K562 (cell line): ENCODE data around the gene BBX. TPM values are rescaled to one million over a fixed set of nuclear protein-coding genes. Genes with fewer than 3 reads are reported as not detected.

Experiments
- ATAC-seq: fragments of 200-7000 bp; cut with Tn5 transposase; 3 replicates; pipeline ENCODE4 v1.9.1; 2020; ENCODE audit warnings: moderate library complexity
- BruUV-seq: library from RNA; stranded (reverse); fragments of 400-500 nt; replicated peaks from 2 replicates; lab custom pipeline; 2021; lab: Mats Ljungman, UMichigan
- CTCF ChIA-PET: fragments of 300-600 bp; formaldehyde crosslinking; extraction: SDS; loops from one replicate; lab custom pipeline; 2021; ENCODE audit warnings: low intra/inter-chr PET ratio; lab: Yijun Ruan, JAX
- POLR2A ChIA-PET: fragments of 300-600, 350-650 bp; sonication (Branson Sonifier 250); formaldehyde crosslinking; extraction: SDS; loops from one replicate; lab custom pipeline; 2021; ENCODE audit warnings: antibody characterized with exemption, inconsistent platforms; lab: Yijun Ruan, JAX
- DNase-seq, 4 experiments: peaks; one replicate each; pipeline versions ENCODE4 v3.0.0 to v3.0.0-alpha.2; 2011 to 2018; ENCODE audit warnings: low spot score in 3 of 4, mixed read lengths in 3 of 4; ENCODE audit errors: extremely low read depth in 1 of 4
- FAIRE-seq: peaks from 2 replicates; lab custom pipeline; 2011; peaks lifted over from hg19 to GRCh38; lab: Jason Lieb, UNC
- H2AFZ ChIP-seq: 2 replicates; pipeline ENCODE4 v1.6.0; 2011; ENCODE audit warnings: low read depth, low read length, control low read depth, inconsistent platforms
- H3K27ac ChIP-seq: fragments of 200-600 bp; 3 replicates; pipeline ENCODE4 v1.8.0; 2011; ENCODE audit warnings: low read depth, mild to moderate bottlenecking, control low read depth, inconsistent platforms, low read length, moderate library complexity, mixed read lengths; ENCODE audit errors: extremely low read depth
- H3K27me3 ChIP-seq, 2 experiments: fragments of 300-600 bp in 1 of 2; 2 replicates in 1 of 2; 3 replicates in 1 of 2; pipeline versions ENCODE4 v1.6.0 to v1.8.0; 2011; ENCODE audit warnings: inconsistent platforms in 2 of 2, low read length in 2 of 2, mild to moderate bottlenecking in 1 of 2, mixed read lengths in 1 of 2, moderate library complexity in 1 of 2; ENCODE audit not compliant: control insufficient read depth in 2 of 2, insufficient read depth in 2 of 2
- H3K36me3 ChIP-seq: fragments of 300-600 bp; 3 replicates; pipeline ENCODE4 v1.8.0; 2011; ENCODE audit warnings: mild to moderate bottlenecking, low read length, inconsistent platforms; ENCODE audit not compliant: control insufficient read depth, insufficient read depth
- H3K4me1 ChIP-seq, 2 experiments: fragments of 200-600 bp in 1 of 2; replicated peaks in 1 of 2; 2 replicates in 1 of 2; 3 replicates in 1 of 2; pipeline versions ENCODE4 v1.5.1 to v1.8.0; 2011; ENCODE audit warnings: inconsistent platforms in 2 of 2, low read length in 2 of 2, mild to moderate bottlenecking in 1 of 2, mixed read lengths in 1 of 2, moderate library complexity in 1 of 2; ENCODE audit not compliant: control insufficient read depth in 2 of 2, insufficient read depth in 2 of 2
- H3K4me2 ChIP-seq: 2 replicates; pipeline ENCODE4 v1.6.1; 2011; ENCODE audit warnings: low read length, control low read depth, inconsistent platforms, mixed read lengths; ENCODE audit not compliant: insufficient read depth
- H3K4me3 ChIP-seq: fragments of 200-600 bp; sonication (generic), shearing (Covaris generic); 2 replicates; pipeline ENCODE4 v1.5.1; 2016; ENCODE audit warnings: control low read depth, inconsistent platforms
- H3K79me2 ChIP-seq: fragments of 200-600 bp; 3 replicates; pipeline ENCODE4 v1.8.0; 2011; ENCODE audit warnings: low read length, inconsistent platforms; ENCODE audit not compliant: control insufficient read depth, insufficient read depth
- H3K9ac ChIP-seq, 2 experiments: 2 replicates each; pipeline versions ENCODE4 v1.6.0 to v1.6.1; 2011; ENCODE audit warnings: low read depth in 2 of 2, low read length in 2 of 2, control low read depth in 1 of 2, inconsistent platforms in 1 of 2, mild to moderate bottlenecking in 1 of 2, mixed read lengths in 1 of 2; ENCODE audit not compliant: insufficient read depth in 1 of 2
- H3K9me1 ChIP-seq: one replicate; pipeline ENCODE4 v1.6.0; 2011; ENCODE audit warnings: inconsistent platforms, mild to moderate bottlenecking, low read length, moderate library complexity; ENCODE audit not compliant: control insufficient read depth, insufficient read depth
- H3K9me3 ChIP-seq: replicated peaks from 2 replicates; pipeline ENCODE4 v1.5.1; 2011; ENCODE audit warnings: low read depth, low read length, inconsistent platforms; ENCODE audit not compliant: control insufficient read depth, insufficient read depth
- H4K20me1 ChIP-seq: replicated peaks from 2 replicates; pipeline ENCODE4 v1.6.1; 2011; ENCODE audit warnings: low read length, inconsistent platforms, mixed read lengths; ENCODE audit not compliant: control insufficient read depth, insufficient read depth
- BCOR ChIP-seq: fragments of 450-650 bp; IDR thresholded peaks from 2 replicates; pipeline ENCODE4 v1.6.1; 2016
- E2F4 ChIP-seq: sonication (generic); formaldehyde crosslinking; IDR thresholded peaks from 2 replicates; pipeline ENCODE4 v1.8.0; 2022; ENCODE audit warnings: mild to moderate bottlenecking, low read depth, missing genetic modification reagents
- WGBS: fragments of 100-300 bp; shearing (Covaris generic); methylation state at CpG from one replicate; pipeline ENCODE4 v1.1.6; 2016; ENCODE audit warnings: low coverage, mixed read lengths; ENCODE audit not compliant: insufficient coverage; ENCODE audit errors: missing lambda C conversion rate; 5-methylcytosine and 5-hydroxymethylcytosine counted together
- in situ Hi-C: fragments of 300-500 bp; cut with MboI; formaldehyde crosslinking; loops from 4 replicates; pipeline ENCODE4 v1.15.0; 2018; ENCODE audit warnings: inconsistent platforms, mixed read lengths
- intact Hi-C: fragments of 100-400 bp; cut with micrococcal nuclease; formaldehyde crosslinking; loops from 2 replicates; pipeline ENCODE4 v1.14.2; 2022
- polyA plus RNA-seq, 8 experiments: library from polyadenylated mRNA; depleted of rRNA in 4 of 8; stranded (reverse) in 5 of 8; unstranded in 3 of 8; fragments of >200 nt; fragmentation: Nextera tagmentation in 2 of 8; fragmentation: Illumina TruSeq in 1 of 8; extraction: Ambion mirVana in 2 of 8; extraction: Trizol in 1 of 8; gene quantifications; 2 replicates each; pipeline versions ENCODE4 v1.2.1 to v1.2.3, GENCODE V29; 2011 to 2014; ENCODE audit warnings: inconsistent platforms in 1 of 8, missing spikeins in 1 of 8
- total RNA-seq, 7 experiments: library from RNA; depleted of rRNA in 6 of 7; stranded (reverse); fragments of >200 nt in 6 of 7; fragmentation: Illumina TruSeq in 2 of 7; extraction: Trizol in 2 of 7; gene quantifications; 2 replicates each; pipeline versions ENCODE4 v1.2.1 to v1.2.3, GENCODE V29; 2011 to 2021; ENCODE audit warnings: low replicate concordance in 1 of 7
- TF ChIP-seq, protein P1 (sequence below): IDR thresholded peaks from 2 replicates; pipeline ENCODE4 v1.6.1; 2011; ENCODE audit not compliant: insufficient read length; ENCODE audit errors: extremely low read depth

BBX gene
- total and polyA plus RNA-seq, 9 of the 15 experiments (the other 6 are each of a cell fraction or from before 2014, with no cell fraction given) = 4.9 to 19.5 (median 11.8) TPM

- Histone ChIP-seq H3K4me2 (no peak overlapping the region), H3K4me1 (no peaks in the 10 kb centered on the region), H3K9me1 (no peaks in the 10 kb centered on the region), H4K20me1 (no peaks in the 10 kb centered on the region), H3K27ac (no peak overlapping the region), H3K27me3 (no peaks in the 10 kb centered on the region), H3K36me3 (no peaks in the 10 kb centered on the region), H2AFZ (no peak overlapping the region), H3K9ac (no peak overlapping the region), H3K9me3 (no peaks in the 10 kb centered on the region), H3K4me3 (no peak overlapping the region), H3K79me2 (no peaks in the 10 kb centered on the region)
- ATAC-seq (no peak), FAIRE-seq (no peak), DNase-seq (no peak)
- 44% methylated on average over 4 of the region's 6 CpGs for WGBS
- TF ChIP-seq, protein P1, sequence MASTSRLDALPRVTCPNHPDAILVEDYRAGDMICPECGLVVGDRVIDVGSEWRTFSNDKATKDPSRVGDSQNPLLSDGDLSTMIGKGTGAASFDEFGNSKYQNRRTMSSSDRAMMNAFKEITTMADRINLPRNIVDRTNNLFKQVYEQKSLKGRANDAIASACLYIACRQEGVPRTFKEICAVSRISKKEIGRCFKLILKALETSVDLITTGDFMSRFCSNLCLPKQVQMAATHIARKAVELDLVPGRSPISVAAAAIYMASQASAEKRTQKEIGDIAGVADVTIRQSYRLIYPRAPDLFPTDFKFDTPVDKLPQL = no peak
- POLR2A ChIA-PET = no interaction called here
- in situ Hi-C loops = no loop called here
- CTCF ChIA-PET = no interaction called here
- intact Hi-C loops = no loop called here
- BruUV-seq = no TSS peak
Measured at GRCh38 chr3:107765524-107765923, 242.8 kb downstream of the BBX start.

GRCh38 chr3:107767897-107768605 lies 245.3 kb downstream of the BBX start:
- Histone ChIP-seq H3K36me3 (no peaks in the 10 kb centered on the region), H3K4me3 (no peak overlapping the region), H3K9me1 (no peaks in the 10 kb centered on the region), H2AFZ (no peak overlapping the region), H3K9me3 (no peaks in the 10 kb centered on the region), H4K20me1 (no peaks in the 10 kb centered on the region), H3K4me2 (no peak overlapping the region), H3K27me3 (no peaks in the 10 kb centered on the region), H3K27ac (no peak overlapping the region), H3K79me2 (no peaks in the 10 kb centered on the region), H3K4me1 (no peaks in the 10 kb centered on the region), H3K9ac (no peak overlapping the region)
- POLR2A ChIA-PET = no interaction called here
- in situ Hi-C loops = no loop called here
- intact Hi-C loops = no loop called here
- ATAC-seq (no peak), DNase-seq (no peak), FAIRE-seq (no peak)
- CTCF ChIA-PET = no interaction called here
- TF ChIP-seq BCOR (no peak), E2F4 (CRISPR knock-in tag) (no peak)
- BruUV-seq = no TSS peak
- 60% methylated on average over 8 of the region's 8 CpGs for WGBS
